GM23248 (cell line): ENCODE results near the gene MBP. TPM values are rescaled to one million over a fixed set of nuclear protein-coding genes. Genes with fewer than 3 reads are reported as not detected.

ENCODE experiments used
- DNase-seq: peaks from one replicate; pipeline ENCODE4 v3.0.0-alpha.2; 2015
- H2AFZ ChIP-seq: fragments of 200-600 bp; sonication (generic); 2 replicates; pipeline ENCODE4 v1.6.1; 2016; ENCODE audit warnings: antibody characterized with exemption
- H3F3A ChIP-seq: fragments of 200-600 bp; sonication (generic); 2 replicates; pipeline ENCODE4 v1.6.1; 2016; ENCODE audit warnings: mild to moderate bottlenecking, antibody characterized with exemption, mixed run types; ENCODE audit not compliant: insufficient read depth
- H3K27ac ChIP-seq: fragments of 200-600 bp; sonication (generic); 2 replicates; pipeline ENCODE4 v1.5.1; 2016; ENCODE audit warnings: mild to moderate bottlenecking
- H3K27me3 ChIP-seq: fragments of 200-600 bp; sonication (generic); replicated peaks from 2 replicates; pipeline ENCODE4 v1.6.1; 2016; ENCODE audit warnings: mild to moderate bottlenecking; ENCODE audit not compliant: insufficient read depth
- H3K36me3 ChIP-seq: fragments of 200-600 bp; sonication (generic); 2 replicates; pipeline ENCODE4 v1.6.1; 2016; ENCODE audit warnings: low read depth, mild to moderate bottlenecking
- H3K4me1 ChIP-seq: fragments of 200-600 bp; sonication (generic); 2 replicates; pipeline ENCODE4 v1.6.1; 2016; ENCODE audit warnings: mild to moderate bottlenecking; ENCODE audit not compliant: insufficient read depth
- H3K4me2 ChIP-seq: fragments of 200-600 bp; sonication (generic); one replicate; pipeline ENCODE4 v1.6.1; 2016; ENCODE audit warnings: mild to moderate bottlenecking; ENCODE audit not compliant: unreplicated experiment
- H3K4me3 ChIP-seq: fragments of 200-600 bp; sonication (generic); 2 replicates; pipeline ENCODE4 v1.5.1; 2016; ENCODE audit warnings: mild to moderate bottlenecking
- H3K79me2 ChIP-seq: fragments of 200-600 bp; sonication (generic); 2 replicates; pipeline ENCODE4 v1.6.1; 2016; ENCODE audit warnings: mild to moderate bottlenecking; ENCODE audit not compliant: insufficient read depth
- H3K9ac ChIP-seq: fragments of 200-600 bp; sonication (generic); 2 replicates; pipeline ENCODE4 v1.6.1; 2016; ENCODE audit warnings: mild to moderate bottlenecking
- H3K9me2 ChIP-seq: fragments of 200-600 bp; sonication (generic); 2 replicates; pipeline ENCODE4 v1.6.1; 2016; ENCODE audit warnings: mixed run types, mild to moderate bottlenecking, moderate library complexity; ENCODE audit not compliant: insufficient read depth
- H3K9me3 ChIP-seq: fragments of 200-600 bp; sonication (generic); one replicate; pipeline ENCODE4 v1.6.1; 2017; ENCODE audit warnings: low read depth
- H4K20me1 ChIP-seq: fragments of 200-600 bp; sonication (generic); 2 replicates; pipeline ENCODE4 v1.6.0; 2016; ENCODE audit not compliant: insufficient read depth
- EZH2 ChIP-seq: fragments of 200-600 bp; sonication (generic); IDR thresholded peaks from 2 replicates; pipeline ENCODE4 v1.6.1; 2018; ENCODE audit warnings: antibody characterized with exemption, mild to moderate bottlenecking; ENCODE audit not compliant: insufficient read depth, poor library complexity, severe bottlenecking
- EZH2phosphoT487 ChIP-seq: fragments of 200-600 bp; sonication (generic); IDR thresholded peaks from 2 replicates; pipeline ENCODE4 v1.6.1; 2018; ENCODE audit warnings: antibody characterized with exemption, moderate library complexity, mild to moderate bottlenecking, low read depth; ENCODE audit not compliant: insufficient read depth
- WGBS, 2 experiments: methylation state at CpG; one replicate each; pipeline ENCODE4 v1.1.6; 2015 to 2017; ENCODE audit warnings: low lambda C conversion rate in 2 of 2, low coverage in 1 of 2; ENCODE audit errors: missing lambda C conversion rate in 2 of 2; 5-methylcytosine and 5-hydroxymethylcytosine counted together
- in situ Hi-C: fragments of 300-500 bp; cut with MboI; formaldehyde crosslinking; loops from 2 replicates; pipeline ENCODE4 v1.15.0; 2020
- polyA plus RNA-seq: library from polyadenylated mRNA; unstranded; fragments of >200 nt; fragmentation: Nextera tagmentation; extraction: Ambion mirVana; gene quantifications from 2 replicates; pipeline ENCODE4 v1.2.1, GENCODE V29; 2016
- total RNA-seq: library from RNA; depleted of rRNA; stranded (reverse); fragments of >200 nt; shearing (Covaris generic); gene quantifications from 2 replicates; pipeline ENCODE4 v1.2.3, GENCODE V29; 2014

MBP gene
- total and polyA plus RNA-seq, 2 experiments from 2014 or later, result 2.2 to 2.9 TPM

DNA sequence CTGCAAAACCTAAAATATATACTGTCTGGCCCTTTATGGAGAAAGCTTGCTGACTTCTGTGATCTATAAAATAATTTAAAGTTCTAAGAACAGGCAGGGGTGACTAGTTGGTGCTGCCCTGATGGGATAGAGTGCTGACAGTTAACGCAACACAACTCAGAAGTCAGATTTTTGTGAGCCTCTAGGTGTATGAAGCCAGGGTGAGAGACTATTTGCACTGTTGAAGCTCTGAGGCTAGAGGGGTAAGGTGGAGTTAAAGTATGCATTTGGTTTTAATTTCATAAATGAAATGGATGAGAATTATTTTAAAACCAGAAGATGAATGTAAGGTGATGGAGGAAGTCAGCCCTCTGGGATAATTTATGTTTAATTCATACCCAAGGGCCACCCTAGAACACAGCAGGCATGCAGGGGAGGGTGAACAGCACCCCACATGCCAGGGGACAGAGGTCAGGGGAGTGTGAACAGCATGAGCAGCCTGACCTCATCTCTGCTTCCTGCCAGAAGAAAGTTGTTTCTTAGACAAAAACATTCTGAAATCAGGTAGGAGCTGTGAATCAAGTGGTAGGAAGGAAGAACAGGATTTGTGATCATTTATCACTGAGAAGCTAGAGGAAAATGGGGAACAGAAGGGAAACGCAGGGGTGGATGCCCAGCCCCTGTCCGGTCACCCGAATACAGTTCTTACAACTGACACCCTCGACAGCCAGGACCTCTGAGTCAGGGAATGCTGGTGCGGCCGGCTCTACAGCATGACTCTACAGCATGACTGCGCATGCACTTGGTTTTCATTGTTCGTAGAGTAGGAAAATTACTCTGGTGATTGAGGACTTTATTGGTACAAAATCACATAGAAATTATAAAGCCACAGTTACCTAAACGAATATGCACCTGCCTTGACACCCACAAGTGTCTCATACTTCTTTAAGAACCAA is 93.1 kb downstream of the MBP start:
- H3K4me1 ChIP-seq, result 0 out of 2 replicates have a peak, but pooled peaks cover 7% of the 10 kb centered on the region
- H3K36me3 ChIP-seq, result no peaks in the 10 kb centered on the region
- no peaks in the 10 kb centered on the region for H3K9me2 ChIP-seq
- H3K4me2 ChIP-seq, result no peak overlapping the region
- no peaks in the 10 kb centered on the region for H3K9me3 ChIP-seq
- no peak overlapping the region for H3K27ac ChIP-seq
- in situ Hi-C loops, result no loop called here
- 71 to 73% methylated on average over 10 of the region's 10 CpGs for WGBS, 2 experiments
- H2AFZ ChIP-seq, result no peak overlapping the region
- no peak overlapping the region for H3K4me3 ChIP-seq
- peak; percentile 19 for DNase-seq
- H4K20me1 ChIP-seq, result no peaks in the 10 kb centered on the region
- TF ChIP-seq EZH2 (no peak), EZH2phosphoT487 (no peak)
- H3K9ac ChIP-seq, result no peak overlapping the region
- no peaks in the 10 kb centered on the region for H3K79me2 ChIP-seq
- no peaks in the 10 kb centered on the region for H3F3A ChIP-seq
- H3K27me3 ChIP-seq, result no peaks in the 10 kb centered on the region

DNA sequence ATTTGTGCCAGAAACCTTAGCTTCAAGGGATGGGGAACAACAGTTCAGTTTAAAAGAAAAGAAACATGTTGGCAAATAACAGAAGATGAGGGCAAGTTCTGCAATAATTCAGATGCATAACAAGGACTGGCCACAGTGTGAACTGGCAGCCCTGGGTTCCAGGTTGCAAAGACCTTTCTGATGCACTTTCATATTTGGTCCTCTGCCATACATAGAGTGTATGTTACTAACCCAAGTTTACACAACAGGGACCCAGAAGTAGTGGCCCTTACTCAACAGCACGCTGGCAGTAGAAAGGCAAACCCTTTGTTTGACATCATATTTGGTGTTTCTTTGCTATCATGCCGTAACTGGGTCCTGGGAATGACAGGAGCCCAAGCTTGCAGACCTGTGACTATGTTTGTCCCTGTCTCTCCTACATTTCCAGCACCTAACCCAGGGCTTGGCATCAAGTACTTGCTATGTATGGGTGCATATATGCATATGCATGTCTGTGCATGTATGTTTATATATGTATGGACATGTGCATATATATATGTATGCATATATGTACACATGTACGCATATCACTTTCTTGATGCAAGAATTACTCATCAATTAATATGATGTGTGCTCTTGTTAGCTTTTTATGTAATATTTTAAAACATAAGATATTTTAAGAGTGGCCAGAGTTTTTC is 94.3 kb downstream of the MBP start:
- Histone ChIP-seq H3K4me2 (no peak overlapping the region), H3K27me3 (no peaks in the 10 kb centered on the region), H3K27ac (no peak overlapping the region), H3K4me3 (no peak overlapping the region), H3K9me3 (no peaks in the 10 kb centered on the region), H2AFZ (no peak overlapping the region), H3K4me1 (0 out of 2 replicates have a peak, but pooled peaks cover 7% of the 10 kb centered on the region), H3K9me2 (no peaks in the 10 kb centered on the region), H3K9ac (no peak overlapping the region), H3K36me3 (no peaks in the 10 kb centered on the region), H4K20me1 (no peaks in the 10 kb centered on the region), H3F3A (no peaks in the 10 kb centered on the region), H3K79me2 (no peaks in the 10 kb centered on the region)
- in situ Hi-C loops, result no loop called here
- DNase-seq, result no peak
- TF ChIP-seq EZH2phosphoT487, result no peak
- no peak for TF ChIP-seq EZH2
- 72 to 82% methylated on average over 3 of the region's 3 CpGs for WGBS, 2 experiments

DNA sequence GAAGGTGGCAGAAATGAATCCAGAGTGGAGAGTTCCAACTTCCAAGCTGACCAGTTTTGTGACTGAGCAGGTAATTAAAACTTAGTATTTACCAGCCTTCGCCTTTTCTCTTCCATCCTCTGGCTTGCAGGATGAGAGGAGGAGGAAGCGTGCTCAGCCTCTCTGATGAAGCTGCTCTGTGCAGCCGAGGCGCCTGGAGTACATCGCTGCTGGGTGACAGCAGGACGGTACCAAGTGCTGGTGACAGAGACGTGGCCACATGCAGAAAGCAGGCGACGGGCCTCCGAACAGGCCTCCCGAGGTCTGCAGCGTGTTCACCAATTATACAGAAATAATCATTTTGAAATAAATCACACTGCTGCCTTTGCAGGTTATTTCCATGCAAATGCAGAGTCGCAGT is 95.0 kb downstream of the MBP start:
- no peaks in the 10 kb centered on the region for H3K9me2 ChIP-seq
- H3K4me3 ChIP-seq, result no peak overlapping the region
- no peak overlapping the region for H2AFZ ChIP-seq
- in situ Hi-C loops, result no loop called here
- no peak overlapping the region for H3K27ac ChIP-seq
- no peaks in the 10 kb centered on the region for H3K9me3 ChIP-seq
- no peaks in the 10 kb centered on the region for H3F3A ChIP-seq
- H4K20me1 ChIP-seq, result no peaks in the 10 kb centered on the region
- no peaks in the 10 kb centered on the region for H3K36me3 ChIP-seq
- no peak for DNase-seq
- H3K4me2 ChIP-seq, result no peak overlapping the region
- H3K4me1 ChIP-seq, result 0 out of 2 replicates have a peak, but pooled peaks cover 7% of the 10 kb centered on the region
- TF ChIP-seq EZH2, result no peak
- no peak for TF ChIP-seq EZH2phosphoT487
- no peaks in the 10 kb centered on the region for H3K27me3 ChIP-seq
- H3K9ac ChIP-seq, result no peak overlapping the region
- 69 to 72% methylated on average over 13 of the region's 13 CpGs for WGBS, 2 experiments
- H3K79me2 ChIP-seq, result no peaks in the 10 kb centered on the region

DNA sequence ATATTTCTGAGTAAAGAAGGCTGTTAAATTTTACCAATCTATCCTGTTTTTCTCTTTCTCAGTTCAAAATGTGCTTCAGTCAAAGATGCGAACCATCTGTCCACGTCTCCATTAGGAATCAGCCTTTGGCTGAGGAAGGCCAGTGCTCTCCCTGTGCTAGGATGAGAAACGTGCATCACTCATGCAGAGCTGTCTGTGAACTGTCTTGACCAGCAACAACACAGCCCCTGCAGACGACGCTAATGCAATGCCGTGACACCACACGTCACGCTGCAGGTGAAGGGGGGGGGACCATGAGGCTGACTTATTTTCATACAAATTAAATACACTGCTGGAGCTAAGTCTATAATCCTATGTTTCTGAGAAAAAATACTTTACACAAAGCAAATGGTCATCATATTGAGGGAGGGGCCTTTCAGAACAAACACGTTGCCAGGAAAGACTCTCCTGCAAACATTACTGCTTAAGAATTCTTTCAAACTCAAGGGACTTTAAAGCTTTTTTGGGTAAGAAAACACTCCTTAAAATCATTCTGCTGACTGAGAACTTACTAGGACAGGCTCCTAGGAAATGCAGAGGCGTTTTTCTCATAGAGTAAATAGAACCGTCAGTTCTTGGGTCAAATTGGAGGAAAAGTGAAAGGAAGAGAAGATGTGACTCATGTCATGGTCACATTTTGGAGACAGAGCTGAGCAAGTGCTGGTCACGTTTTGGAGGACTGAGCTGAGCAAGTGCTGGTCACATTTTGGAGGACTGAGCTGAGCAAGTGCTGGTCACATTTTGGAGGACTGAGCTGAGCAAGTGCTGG is 97.0 kb downstream of the MBP start:
- no peaks in the 10 kb centered on the region for H3K9me3 ChIP-seq
- no peaks in the 10 kb centered on the region for H3K79me2 ChIP-seq
- H3K27ac ChIP-seq, result no peak overlapping the region
- H3K4me3 ChIP-seq, result no peak overlapping the region
- no peak overlapping the region for H2AFZ ChIP-seq
- H3K9ac ChIP-seq, result no peak overlapping the region
- H3K36me3 ChIP-seq, result no peaks in the 10 kb centered on the region
- H3F3A ChIP-seq, result no peaks in the 10 kb centered on the region
- 11 to 15% methylated on average over 12 of the region's 12 CpGs for WGBS, 2 experiments
- TF ChIP-seq EZH2phosphoT487 (no peak), EZH2 (no peak)
- peak; percentile 72 for DNase-seq
- 0 out of 2 replicates have a peak, but pooled peaks cover 7% of the 10 kb centered on the region for H3K4me1 ChIP-seq
- no peaks in the 10 kb centered on the region for H3K9me2 ChIP-seq
- in situ Hi-C loops, result no loop called here
- no peaks in the 10 kb centered on the region for H3K27me3 ChIP-seq
- no peaks in the 10 kb centered on the region for H4K20me1 ChIP-seq
- peak overlapping the region; percentile 52 for H3K4me2 ChIP-seq
